ENCODE results near the gene NR6A1.

Gene NR6A1

DNA sequence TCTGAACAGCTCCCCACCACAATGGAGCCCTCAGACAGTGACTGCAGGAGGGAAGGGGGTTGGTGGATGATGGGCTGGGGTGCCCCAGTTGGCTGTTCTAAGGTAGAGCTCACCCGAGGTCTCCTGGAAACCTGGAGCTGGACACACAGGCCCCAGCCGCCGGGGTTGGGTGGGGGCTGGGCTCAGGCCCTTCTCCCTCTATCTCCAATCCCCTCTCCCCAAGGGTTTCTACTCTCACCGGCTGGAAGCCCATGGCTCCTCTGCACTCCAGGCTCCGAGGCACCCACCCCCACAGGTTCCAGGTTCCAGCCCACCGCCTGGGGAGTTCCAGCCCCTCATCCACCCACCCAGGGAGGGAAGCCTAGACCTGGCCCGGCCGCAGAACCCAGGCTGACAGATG lies 264.7 kb downstream of the NR6A1 start:
- DNase-seq: no peak
- in situ Hi-C loops (cut with MboI; ENCODE audit: low pct_unique_long_range_greater_than_20kb, low sequenced_read_pairs): no loop called here

DNA sequence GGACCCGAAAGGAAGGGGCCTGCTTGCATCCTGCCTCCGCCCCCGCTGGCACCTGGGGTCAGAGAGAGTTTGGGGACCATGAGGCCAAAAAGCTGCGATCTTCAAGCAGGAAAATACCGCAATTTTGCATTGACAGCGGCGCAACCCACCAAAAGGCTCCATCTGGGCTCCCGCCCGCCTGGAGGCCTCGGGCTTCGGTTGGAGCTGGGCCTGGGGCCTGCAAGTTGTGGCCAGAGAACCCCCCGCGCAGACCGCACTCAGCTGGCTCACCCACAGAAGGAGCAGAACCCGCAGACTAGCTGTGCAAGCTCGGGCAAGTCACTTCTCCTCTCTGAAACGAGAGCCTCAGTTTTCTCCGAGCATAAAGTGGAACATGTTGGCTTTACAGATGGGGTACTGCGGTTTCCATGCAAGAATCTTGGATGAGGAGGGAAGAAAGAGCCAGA lies 265.2 kb downstream of the NR6A1 start:
- in situ Hi-C loops (cut with MboI; ENCODE audit: low pct_unique_long_range_greater_than_20kb, low sequenced_read_pairs): no loop called here
- no peak for DNase-seq

DNA sequence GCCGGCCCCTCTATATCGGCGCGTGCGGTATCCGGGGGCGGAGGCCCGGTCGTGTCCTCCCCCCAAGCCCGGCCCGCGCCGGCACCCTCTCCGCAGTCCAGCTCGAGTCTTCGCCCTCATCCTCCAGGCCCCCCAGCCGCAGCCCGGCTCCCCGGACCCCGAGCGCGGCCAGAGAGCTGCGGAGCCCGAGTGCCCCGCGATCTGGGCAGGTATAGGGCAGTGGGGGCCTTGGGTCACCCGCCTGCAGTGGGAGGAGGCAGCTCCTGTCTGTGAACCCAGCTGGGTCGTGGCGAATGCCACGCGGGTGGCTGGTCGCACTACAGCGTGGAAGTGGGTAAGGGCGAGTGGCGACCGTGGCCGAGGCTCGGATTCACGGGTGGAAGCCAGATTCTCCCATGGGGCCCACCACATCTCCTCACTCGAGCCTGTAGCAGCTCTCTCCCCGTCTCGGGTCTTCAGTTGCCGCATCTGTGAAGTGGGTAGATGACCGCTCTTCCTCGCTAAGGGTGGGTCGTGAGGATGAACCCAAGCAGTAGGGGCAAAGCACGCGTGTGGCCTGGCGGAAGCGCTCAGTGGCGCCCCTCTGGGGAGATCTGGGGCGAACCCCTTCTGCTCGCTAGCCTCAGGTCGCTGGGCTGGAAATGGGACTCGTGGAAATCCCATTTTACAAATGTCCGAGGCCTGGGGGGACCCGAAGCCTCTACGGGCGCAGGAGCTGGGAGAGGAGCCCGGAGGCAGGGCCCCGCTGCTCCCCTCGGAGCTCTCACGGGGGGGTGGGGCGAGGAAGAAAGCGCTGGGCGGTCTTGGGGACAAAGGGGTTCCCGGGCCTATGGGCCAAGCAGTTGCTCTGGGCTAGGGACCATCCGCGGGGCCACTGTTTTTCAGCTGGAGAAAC lies 265.9 kb downstream of the NR6A1 start:
- no peak for DNase-seq
- in situ Hi-C loops (cut with MboI; ENCODE audit: low pct_unique_long_range_greater_than_20kb, low sequenced_read_pairs): no loop called here

DNA sequence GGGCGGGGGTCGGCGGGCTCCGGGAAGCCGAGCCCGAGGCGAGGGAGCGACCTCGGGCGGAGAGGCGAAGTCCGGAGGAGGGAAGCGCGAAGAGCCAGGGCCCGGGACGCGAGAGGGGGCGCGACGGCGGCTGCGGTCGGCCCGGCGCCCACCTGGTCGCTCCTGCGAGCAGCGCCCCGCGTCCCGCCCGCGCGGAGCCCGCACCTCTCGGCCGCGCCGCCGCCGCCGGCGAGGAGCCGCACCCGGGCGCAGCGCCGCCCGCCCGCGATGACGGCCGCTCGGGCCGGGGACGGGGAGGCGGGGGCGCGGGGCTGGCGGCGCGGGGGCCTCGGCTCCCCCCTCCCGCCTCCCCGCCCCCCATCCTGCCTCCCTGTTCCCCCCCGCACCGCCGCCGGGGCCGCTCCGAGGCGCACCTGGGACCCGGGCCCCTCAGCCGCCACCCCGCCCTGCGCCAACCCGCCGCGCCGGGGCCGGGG lies 266.5 kb downstream of the NR6A1 start:
- in situ Hi-C loops (cut with MboI; ENCODE audit: low pct_unique_long_range_greater_than_20kb, low sequenced_read_pairs): no loop called here
- DNase-seq: no peak

DNA sequence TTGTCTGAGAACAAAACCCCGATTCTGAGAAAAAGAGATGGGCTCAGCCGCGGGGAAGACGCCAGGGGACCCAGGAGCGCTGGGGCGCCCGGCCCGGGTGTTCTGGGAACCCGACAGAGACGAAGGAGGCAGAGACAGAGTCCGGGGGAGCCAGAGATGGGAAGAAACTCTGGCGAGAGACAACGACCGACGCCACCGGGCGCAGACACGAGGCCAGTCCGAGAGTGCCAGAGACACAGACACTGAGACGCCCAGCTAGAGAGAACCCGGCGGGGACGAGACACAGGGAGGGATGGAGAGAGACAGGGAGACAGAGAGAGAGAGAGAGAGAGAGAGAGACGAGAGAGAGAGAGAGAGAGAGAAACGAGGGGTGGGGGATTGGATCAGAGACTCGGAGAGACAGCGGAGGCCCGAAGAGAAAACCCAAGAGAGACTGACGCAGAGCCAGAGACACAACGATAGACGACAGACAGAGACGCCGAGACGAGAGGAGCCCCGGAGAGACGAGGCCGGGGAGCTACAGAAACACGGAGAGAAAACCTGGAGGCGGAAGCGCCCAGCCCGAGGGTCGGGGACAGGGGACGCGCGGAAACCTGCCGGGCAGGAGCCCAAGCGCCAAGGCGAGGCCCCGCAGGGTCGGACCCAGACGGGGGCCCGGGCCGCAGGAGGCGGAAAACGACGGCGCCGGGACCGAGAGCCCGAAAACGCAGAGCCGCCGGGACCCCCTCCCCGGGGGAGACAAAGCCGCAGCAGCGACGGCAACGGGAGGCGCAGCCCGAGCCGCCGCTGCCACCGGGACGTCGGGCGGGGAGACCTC lies 267.2 kb downstream of the NR6A1 start:
- in situ Hi-C loops (cut with MboI; ENCODE audit: low pct_unique_long_range_greater_than_20kb, low sequenced_read_pairs): no loop called here
- DNase-seq: no peak

DNA sequence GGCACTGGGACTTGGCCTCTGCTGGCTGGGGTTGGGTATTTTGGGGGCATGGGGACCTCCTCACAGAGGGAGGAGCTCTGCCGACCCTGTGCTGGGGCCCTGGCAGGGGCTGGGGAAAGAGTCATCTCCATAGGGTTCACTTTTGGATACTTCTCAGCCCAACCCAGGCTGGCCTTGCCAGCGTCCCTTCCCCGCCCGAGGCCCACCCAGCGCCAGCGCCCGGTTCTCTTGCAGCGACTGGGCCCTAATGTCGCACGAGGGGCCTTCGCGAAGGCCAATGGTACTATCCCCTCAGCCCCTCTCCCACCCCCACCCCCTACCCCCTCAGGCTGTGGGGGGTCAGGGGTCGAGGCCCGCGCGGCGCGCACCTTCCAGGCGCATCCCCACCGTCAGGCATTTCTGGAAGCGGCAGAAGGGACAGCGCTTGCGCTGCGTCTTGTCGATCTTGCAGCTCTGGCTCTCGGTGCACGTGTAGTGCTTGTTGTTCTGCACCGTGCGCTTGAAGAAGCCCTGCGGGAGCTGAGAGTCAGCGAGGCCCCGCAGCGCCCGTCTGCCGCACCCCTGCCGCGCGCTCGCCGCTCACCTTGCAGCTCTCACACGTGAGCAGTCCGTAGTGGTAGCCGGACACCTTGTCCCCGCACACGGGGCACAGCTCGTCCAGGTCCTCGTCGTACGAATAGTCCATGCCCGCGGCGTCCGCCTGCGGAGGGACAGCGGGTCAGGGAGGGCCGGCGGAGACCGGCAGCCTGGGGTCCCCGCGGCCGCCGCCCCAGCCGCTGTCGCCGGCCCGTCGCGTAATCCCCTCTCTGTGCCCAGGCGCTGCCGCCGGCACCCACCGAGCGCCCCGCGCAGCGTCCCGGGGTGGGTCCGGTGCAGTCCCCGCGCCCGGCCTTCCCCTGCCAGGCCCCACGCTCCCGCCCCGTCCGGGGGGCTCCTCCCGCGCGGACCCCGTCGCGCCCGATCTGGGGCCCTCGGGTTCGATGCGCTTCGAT lies 268.1 kb downstream of the NR6A1 start:
- in situ Hi-C loops (cut with MboI; ENCODE audit: low pct_unique_long_range_greater_than_20kb, low sequenced_read_pairs): no loop called here
- DNase-seq: no peak

DNA sequence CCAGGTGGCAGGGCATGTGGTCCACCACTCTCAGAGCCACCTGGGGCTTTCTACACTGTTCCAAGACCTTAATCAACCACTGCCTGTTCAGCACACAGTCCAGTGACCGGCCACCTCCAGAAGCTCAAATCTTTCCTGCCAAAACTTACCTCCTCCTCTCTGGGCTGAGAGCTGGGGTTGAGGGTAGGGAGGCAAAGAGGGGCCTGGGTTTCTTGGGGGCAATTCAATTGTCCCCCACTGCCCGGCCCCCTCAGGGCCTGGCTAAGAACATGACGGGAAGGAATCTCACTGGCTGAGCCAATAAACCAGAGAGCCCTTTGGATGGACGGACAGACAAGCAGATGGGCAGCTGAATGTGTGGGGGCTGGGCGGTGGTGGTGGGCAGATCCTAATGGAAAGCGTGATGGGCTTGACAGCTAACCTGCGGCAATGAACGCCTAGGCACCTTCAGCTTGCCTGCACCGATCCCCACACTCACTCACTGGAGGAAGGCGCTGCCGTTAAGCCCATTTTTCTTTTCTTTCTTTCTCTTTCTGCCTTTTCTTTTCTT lies 269.3 kb downstream of the NR6A1 start:
- in situ Hi-C loops (cut with MboI; ENCODE audit: low pct_unique_long_range_greater_than_20kb, low sequenced_read_pairs): no loop called here
- DNase-seq: no peak

DNA sequence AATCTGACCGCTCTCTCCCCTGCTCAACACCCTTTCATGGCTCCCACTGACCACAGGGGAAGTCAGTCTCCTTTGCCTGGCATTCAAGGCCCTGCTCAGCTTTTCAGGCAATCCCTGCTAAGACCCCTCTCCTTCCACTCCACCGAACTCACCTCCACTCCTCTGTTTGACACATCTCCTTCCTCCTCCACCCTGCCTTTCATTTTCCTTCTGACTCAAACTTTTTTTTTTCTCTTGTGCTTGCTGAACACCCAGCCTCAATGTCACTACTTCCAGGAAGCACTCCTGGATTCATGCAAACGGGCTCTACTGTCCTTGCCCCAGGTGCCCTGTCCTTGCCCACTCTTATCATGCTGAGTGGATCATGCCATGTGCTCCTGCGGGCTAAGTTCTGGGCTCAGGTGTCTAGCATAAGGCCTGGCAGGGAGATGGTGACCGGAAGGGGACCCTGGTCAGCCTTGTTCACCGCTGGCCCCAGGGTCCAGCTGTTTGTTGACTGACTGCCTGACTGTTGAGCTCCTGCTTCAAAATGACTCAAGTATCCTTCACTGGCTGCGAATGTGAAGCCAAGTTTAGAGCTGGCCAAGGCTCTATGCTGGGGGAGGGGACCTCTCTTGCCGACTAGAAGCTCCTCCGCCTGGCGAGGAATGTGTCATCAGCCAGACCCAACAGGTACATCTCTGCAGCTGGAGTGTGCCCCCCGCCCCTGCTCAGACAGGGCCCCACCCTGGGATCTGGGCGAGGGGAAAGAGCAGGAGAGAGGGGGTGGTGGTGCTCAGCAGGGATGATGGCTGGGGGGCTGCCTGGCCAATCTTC lies 270.1 kb downstream of the NR6A1 start:
- in situ Hi-C loops (cut with MboI; ENCODE audit: low pct_unique_long_range_greater_than_20kb, low sequenced_read_pairs): no loop called here
- DNase-seq: no peak

DNA sequence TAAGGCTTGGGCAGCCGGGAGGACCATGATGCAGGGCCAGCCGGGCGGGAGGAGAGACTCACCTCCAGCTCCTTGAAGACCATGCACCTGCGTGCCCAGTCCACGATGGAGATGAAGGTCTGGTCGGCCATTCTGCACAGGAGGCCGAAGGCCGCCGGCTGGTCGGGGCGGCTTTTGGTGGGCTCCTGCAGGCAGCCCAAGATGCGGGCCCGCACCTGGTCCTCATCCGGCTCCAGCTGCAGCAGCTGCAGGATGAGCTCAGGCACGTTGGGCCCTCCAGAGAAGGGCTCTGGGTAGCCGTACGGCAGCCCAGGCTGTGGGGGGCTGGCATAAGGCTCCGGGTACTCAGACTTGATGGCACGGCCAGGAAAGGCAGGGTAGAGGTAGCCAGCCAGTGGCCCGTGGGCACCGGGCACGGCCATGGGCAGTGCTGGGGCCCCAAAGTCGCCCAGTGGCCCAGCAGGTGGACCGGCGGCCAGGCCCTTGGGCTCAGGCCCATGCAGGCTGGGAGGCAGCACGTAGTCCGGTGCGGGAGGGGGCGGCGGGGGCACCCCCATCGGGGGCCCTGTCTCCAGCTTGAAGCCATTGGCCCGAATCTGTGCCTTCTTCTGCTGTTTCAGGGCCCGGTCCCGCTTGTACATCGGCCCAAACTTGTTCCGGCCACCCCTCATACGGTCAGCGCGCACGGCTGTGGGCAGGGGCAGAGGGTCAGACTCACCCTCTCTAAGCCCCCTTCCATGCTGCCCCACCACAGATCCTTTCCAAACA lies 270.9 kb downstream of the NR6A1 start:
- no peak for DNase-seq
- in situ Hi-C loops (cut with MboI; ENCODE audit: low pct_unique_long_range_greater_than_20kb, low sequenced_read_pairs): no loop called here

DNA sequence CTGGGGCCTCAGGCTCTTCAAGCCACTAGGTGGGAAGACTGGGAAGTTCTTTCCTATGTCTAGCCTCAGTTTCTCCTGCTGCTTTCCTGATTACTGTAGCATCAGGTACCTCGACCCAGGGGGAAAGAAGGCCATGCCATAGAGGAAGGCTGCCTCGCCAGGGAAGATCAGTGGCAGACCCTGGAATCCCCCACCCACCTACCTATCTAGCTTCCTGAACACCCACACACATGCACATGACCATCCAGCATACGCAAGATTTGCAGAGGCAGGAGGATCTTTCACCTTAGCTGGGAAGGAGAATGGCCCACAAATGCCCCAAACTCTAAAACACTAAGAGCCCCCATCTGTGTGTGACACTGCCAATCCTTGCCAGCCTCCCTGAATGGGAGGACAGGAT lies 271.9 kb downstream of the NR6A1 start:
- no peak for DNase-seq
- in situ Hi-C loops (cut with MboI; ENCODE audit: low pct_unique_long_range_greater_than_20kb, low sequenced_read_pairs): no loop called here

DNA sequence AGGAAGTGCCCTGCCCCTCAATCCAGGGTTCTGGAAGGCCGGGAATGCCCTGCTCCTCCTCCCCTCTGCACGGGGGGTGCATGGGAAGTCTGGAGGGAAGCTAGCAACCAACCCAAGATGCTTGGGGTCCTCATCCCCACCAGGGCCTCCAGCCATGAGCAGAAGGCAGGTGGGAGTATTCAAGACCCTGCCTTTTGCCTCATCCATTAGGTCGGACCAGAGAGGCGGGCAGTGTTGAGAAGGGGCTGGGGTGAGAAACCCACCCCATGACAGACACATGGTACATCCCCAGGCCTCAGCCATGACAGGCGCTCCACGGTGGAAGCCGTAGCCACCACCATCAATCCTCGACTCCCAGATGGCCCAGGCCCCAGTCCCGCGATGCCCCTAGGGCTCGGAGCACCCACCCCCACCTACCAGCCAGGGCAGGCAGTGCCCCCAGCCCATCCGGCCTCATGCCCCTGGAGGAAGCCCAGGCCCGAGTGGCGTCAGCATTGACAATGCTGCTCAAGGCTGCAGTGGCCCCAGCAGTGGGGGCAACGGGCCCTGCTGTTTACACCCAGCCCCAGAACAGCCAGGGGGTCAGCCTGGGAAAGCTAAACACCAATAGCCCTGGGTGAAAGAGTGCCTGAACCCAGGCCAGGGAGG lies 272.5 kb downstream of the NR6A1 start:
- no peak for DNase-seq
- in situ Hi-C loops (cut with MboI; ENCODE audit: low pct_unique_long_range_greater_than_20kb, low sequenced_read_pairs): no loop called here

DNA sequence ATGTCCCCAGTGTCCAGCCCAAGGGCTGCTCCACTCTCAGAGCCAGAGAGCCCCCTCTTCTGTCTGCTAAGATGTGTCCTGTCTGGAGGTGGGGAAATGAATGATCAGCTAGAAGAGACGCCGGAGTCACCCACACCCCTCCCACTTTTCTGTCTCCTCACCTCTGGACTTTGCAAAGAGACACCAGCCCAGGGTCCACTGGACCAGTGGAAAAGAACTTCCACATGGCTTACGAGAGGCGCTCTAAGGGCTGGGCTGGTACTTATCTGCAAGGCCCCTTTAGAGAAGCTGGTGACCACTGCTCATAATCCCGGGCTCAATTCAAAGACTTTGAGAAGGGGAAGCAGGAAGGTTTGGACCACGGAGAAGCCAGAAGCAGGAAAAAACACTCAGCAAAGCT lies 273.1 kb downstream of the NR6A1 start:
- in situ Hi-C loops (cut with MboI; ENCODE audit: low pct_unique_long_range_greater_than_20kb, low sequenced_read_pairs): no loop called here

DNA sequence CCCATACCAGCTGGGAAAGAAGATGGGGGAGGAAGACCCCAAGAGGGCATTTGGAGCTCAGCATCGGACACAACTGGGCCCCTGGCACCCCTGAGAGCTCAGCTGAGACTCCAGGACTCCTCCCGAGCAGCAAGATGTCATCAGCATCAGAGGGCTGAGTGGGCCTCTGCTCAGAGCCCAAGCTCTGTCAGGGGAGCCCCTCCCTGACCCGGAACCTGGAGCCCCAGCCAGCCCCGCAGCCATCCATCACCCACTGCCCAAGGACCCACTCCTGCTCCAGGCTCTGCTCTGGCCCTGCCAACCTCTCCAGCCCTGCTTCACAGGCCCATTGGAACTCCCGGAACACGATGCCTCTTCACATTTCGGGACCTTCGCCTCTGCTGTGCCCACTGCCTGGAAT lies 273.7 kb downstream of the NR6A1 start:
- in situ Hi-C loops (cut with MboI; ENCODE audit: low pct_unique_long_range_greater_than_20kb, low sequenced_read_pairs): no loop called here
- no peak for DNase-seq

More for the DNA sequence above, 273.1 kb downstream of the NR6A1 start:
- DNase-seq: no peak

DNA sequence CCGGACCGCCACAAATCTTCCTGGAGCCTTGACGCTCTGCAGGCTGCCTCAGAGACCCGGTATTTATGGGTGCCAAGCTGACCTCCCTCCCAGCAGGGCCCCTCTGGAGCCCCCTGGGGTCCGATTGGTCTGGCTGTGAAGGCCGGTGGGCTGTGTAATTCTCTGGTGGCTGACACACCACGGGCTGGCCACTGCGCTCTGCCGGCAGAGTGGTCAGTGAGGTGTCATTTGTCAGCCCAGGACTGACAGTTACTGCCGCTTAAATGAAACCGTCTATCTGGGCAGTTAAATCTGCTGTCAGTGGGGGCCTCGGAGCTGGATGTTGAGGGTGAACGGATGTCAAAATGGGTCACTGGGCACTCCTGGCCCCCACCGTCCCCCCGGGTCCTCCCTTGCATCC lies 274.6 kb downstream of the NR6A1 start:
- no peak for DNase-seq
- in situ Hi-C loops (cut with MboI; ENCODE audit: low pct_unique_long_range_greater_than_20kb, low sequenced_read_pairs): no loop called here

DNA sequence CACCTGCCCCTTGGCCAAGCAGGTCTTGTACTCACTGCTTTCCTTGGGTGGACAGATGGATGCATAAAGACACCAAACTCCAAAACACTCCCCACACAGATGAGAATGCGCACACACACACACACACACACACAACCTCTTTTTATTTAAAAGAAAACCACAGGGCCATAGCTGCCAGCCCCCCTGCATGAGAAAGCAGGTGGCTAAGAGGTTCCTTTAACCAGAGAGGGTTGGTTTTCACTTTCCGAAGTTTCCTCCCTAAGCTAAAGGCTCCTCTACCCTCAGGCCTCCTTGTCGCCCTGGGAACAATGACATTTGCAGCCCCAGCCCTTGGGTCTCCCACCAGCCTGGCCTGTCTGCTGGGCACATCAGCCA lies 275.0 kb downstream of the NR6A1 start:
- DNase-seq: no peak
- in situ Hi-C loops (cut with MboI; ENCODE audit: low pct_unique_long_range_greater_than_20kb, low sequenced_read_pairs): no loop called here

DNA sequence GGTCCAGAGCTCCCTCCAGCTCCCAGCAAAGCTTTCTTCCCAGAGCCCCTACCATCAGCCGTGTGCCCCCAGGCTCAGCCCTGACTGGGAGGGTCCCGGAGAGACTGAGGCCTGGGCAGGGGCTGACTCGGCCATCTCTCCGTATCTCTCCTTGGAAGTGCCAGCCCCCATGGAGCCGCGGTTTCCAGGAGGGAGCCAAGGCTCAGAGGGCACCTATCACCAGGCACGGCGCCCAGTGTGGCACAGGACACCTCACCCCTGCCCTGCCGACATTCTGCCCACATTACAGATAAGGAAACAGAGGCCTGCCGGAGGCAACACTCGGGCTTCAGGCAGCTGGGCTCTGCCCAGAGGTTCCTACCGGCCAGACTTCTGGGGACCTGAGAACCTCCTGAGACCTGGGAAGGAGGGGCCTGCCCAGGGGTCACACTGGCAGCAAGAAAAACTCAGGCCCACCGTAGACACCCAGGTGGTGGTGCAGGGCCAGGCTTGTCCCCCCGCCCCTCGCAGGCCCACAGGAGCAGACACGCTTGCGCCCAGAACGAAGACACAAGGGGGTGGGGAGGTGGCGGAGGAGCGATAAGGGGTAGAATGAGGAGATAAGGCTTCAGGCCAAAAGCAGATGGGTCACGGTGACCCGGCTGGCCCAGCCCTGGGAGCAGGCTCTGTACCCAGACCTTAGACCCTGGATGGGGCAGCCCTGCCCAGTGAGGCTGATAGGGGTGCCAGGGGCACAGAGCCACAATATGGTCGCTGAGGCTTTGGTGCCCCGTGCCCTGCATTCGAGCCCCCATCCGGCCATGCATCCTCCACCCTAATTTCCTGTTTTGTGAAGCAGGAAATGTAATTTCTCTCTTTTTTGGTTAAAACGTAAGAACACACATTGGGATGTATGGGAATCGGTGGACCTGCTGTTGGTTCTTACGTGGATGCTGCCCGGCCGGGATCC lies 275.7 kb downstream of the NR6A1 start:
- no peak for DNase-seq
- in situ Hi-C loops (cut with MboI; ENCODE audit: low pct_unique_long_range_greater_than_20kb, low sequenced_read_pairs): no loop called here

All from KBM-7 (cell line).